HG03442 (cell line): ENCODE results near the gene SLC38A6.
A peak's percentile ranks its signal among the peaks of the same experiment; 100 is the strongest.

Source experiments
- ATAC-seq: cut with Tn5 transposase; IDR thresholded peaks from one replicate; pipeline ENCODE4 v1.9.1; 2021; ENCODE audit warnings: mild to moderate bottlenecking, moderate library complexity; ENCODE audit not compliant: unreplicated experiment

SLC38A6 gene

DNA sequence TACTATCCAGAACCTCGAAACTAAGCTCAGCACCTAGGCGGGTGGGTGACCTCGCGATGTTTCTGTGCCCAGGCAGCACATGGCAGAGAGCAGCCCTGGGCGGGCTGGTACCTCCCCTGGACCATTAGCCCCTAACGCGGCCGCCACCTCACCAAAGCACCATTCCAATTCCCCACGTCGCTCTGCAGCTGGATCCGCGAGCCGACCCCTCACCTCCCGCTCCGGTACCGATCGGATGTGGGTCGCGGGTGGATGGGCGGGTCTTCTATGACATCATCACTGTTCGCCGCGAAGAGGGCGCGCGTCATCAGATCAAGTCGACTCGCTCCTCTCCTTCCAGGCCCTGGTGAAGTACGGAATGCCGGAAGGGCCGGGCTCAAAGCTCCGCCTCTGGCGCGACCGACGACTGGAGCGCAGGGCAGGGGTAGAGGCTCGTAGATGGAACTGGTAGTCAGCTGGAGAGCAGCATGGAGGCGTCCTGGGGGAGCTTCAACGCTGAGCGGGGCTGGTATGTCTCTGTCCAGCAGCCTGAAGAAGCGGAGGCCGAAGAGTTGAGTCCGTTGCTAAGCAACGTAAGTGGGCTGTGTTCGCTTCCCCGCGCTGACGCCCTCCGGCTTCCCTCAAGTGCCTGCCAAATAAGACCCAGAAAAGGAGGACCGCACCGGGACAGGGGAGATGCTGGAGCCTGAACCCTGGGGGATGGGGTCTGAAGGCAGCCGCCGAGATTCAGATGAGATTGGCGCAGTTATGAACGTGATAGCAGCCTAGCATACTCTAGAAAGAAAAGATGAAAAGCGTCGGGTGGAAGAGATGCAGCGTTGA is at the start of gene SLC38A6, which contains the start of gene TRMT5:
Gene SLC38A6, plus strand, starts transcription at position 435 of the 822 bp plus-strand sequence. Its CDS starts 33 bp downstream, at position 468.
Gene TRMT5, minus strand, starts transcription at position 269 of the 822 bp plus-strand sequence. Its CDS starts 106 bp downstream, at position 163.
- ATAC-seq, result peak; percentile 82

DNA sequence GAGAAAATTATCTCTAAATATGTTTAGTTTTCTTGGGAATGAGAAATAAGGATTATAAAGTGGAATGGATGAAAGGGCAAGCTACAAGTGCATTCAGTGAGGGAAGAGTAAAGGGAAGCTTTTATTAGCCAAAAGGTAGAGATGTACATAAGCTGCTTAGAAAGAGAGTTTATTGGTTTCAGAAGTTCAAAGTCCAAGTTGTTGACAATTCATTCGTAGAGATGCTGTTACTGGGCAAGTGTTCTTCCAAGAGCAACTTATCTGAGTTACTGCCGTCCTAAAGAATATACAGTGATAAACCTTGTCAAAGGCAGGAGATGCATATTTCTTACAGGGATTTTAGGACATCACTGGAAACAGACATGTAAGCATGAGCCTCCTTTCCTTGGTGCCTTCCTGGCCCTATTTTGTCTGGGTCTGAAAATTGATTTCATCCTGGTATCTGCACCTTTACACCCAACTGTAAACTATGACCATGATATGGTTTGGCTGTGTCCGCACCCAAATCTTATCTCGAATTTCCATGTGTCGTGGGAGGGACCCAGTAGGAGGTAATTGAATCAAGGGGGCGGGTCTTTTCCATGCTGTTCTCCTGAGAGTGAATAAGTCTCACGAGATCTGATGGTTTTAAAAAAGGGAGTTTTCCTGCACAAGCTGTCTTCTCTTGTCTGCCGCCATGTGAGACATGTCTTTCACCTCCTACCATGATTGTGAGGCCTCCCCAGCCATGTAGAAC is 47.0 kb upstream of the SLC38A6 start:
- no peak for ATAC-seq

DNA sequence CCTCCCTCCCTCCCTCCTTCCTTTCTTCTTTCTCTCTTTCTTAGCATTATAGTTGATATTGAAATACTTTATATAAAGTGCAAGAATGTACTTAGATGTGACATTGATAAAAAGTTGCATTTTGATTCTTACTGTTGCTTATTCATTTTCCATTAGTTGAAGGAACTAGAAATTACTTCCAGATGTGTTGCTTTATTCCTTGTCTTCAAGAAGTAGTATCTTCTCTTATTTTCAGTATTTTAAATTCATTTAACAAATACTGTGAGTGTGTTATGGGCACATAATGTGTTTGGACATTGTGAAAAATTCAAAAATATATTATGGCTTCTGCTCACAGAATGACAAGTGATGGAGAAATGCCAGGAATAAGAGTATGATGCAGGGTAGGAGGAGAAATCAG is 45.7 kb upstream of the SLC38A6 start:
- ATAC-seq, result no peak

DNA sequence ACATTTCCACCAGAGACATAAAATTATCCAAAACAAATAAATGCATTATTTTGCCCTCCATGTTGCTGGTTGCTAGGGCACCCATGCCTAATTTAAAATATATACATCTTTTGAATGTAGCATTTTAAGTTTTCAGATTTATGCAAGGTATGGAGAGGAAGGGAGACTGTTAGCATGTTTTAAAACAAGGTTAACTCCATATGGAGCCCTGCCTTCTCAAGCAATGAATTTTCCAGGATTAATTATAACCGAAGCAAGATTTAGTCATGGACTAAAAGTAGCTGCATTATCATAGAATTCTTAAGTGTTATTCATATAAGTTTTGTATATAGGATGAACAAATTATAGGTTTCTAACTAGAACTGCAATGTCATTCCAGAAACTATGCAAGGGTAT is 37.4 kb upstream of the SLC38A6 start:
- no peak for ATAC-seq

DNA sequence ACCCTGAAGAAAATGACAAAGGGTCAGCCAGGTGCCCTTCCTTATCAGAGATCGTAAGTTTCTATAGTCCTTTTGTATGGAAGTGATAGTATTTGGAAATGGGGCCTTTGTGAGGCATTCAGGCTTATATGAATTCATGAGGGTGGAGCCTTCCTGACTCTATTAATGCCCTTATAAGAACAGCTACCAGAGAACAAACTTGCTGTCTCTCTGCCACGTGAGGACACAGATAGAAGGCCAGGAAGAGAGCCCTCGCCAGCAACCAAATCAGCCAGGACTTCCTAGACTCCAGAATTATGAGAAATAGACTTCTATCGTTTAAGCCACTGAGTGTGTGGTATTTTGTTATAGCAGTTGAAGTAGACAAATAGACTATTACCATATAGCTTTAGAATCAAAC is 36.8 kb upstream of the SLC38A6 start:
- ATAC-seq, result no peak

DNA sequence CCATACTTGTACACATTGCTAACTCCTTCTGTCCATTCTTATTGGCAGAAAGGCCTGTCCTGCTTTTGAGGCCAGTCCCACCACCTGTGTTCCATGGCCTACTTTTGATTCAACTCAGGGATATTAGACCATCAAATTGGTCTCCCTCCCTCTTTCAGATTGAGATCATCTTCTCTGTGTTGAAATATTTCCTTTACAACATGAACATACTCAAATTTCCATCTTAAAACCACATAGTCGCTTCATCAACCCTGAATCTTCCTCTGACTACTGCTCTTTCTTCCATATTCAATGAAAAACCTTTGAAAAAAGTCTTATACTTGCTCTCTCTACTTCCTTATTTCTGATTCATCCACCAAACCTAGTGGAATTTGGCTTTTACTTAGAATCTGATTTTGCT is 35.1 kb upstream of the SLC38A6 start:
- no peak for ATAC-seq

DNA sequence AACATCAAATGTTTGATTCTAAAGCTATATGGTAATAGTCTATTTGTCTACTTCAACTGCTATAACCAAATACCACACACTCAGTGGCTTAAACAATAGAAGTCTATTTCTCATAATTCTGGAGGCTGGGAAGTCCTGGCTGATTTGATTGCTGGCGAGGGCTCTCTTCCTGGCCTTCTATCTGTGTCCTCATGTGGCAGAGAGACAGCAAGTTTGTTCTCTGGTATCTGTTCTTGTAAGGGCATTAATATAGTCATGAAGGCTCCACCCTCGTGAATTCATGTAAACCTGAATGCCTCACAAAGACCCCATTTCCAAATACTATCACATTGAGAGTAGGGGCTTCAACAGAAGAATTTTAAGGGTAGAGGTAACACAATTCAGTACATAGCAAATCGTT is 34.3 kb upstream of the SLC38A6 start:
- no peak for ATAC-seq

DNA sequence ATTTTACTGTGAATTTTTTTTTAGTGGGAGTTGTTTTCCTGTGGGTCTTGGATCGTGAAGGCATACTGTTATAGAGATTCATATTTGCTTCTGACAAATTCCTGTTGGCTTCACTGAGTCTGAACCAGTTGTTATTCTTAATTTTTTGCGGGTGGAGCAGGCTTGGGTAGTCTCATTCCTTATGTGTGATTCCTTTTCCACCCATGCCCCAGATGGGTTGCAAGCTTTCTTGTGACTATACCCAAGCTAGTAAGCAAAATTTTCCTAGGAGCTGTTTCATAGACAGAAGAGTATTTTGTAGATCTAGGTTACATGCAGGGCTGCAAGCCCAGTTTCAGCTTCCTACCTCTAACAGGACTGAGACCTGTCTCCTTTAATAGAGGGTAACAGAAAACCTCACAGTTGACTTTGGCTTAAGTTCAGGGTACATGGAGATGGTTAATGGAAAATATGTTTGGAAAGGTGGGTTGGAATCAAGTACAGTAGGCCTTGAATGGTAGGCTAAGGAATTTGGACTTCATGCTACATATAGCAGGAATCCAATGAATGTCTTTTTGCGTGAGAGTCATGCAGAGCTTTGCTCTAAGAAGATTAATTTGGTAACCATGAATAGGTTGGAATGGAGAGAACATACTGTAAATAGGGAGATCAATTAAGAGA is 29.1 kb upstream of the SLC38A6 start:
- ATAC-seq, result no peak

DNA sequence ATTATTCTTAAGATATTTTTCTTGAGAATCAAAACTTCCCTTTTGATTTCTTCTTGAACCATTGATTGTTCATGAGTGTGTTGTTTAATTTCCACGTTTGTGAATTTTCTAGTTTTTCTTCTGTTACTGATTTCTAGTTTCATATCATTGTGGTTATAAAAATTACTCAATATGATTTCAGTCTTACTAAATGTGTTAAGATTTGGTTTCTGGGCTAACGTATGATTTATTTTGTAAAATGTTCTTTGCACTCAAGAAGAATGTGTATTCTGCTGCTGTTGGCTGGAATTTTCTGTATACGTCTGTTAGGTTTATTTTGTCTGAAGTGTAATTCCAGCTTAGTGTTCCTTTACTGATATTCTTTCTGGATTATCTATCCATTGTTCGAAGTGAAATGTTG is 24.8 kb upstream of the SLC38A6 start:
- ATAC-seq, result no peak

DNA sequence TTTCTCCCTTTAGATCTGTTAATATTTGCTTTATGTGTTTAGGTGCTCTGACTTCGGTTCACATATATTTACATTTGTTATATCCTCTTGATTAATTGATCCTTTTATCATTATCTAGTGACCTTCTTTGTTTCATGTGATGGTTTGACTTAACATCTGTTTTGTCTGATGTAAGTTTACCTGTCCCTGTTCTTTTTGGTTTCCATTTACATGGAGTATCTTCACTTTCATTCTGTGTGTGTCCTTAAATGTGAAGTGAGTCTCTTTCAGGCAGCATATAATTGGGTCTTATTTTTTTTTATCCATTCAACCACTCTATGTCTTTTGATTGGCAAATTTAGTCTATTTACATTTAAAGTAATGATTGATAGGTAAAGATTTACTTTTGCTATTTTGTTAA is 24.4 kb upstream of the SLC38A6 start:
- ATAC-seq, result no peak

DNA sequence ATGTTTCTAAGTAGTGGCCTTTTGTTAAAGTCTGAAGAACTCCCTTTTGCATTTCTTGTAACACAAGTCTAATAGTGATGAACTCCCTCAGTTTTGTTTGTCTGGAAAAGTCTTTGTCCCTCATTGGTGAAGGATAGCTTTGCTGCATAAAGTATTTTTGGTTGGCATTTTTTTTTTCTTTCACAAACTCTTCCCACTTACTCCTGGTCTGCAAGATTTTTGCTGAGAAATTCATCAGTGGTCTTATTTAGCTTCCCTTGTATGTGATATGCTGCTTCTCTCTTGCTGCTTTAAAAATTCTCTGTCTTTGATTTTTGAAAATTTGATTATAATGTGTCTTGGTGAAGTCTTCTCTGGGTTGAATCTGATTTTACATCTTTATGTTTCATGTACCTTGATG is 22.9 kb upstream of the SLC38A6 start:
- no peak for ATAC-seq

DNA sequence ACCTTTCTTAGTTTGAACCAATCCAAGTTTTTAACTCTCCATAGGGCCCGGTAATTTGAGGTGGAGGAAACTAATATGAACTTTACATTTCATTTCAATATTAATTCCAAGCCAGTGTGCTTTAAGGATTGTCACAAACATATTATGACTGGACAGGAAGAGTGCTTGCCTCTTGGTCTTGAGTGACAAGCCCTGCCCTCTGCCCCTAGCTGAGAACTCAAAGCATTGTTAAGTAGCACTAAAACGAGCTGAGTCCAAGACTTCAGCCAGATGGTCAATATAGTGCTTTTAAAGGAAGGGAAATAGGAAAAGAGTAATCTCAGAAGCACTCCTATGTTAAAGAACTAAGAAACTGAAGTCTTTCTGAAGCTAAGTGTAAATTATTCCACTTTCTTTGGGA is 17.3 kb upstream of the SLC38A6 start:
- no peak for ATAC-seq

DNA sequence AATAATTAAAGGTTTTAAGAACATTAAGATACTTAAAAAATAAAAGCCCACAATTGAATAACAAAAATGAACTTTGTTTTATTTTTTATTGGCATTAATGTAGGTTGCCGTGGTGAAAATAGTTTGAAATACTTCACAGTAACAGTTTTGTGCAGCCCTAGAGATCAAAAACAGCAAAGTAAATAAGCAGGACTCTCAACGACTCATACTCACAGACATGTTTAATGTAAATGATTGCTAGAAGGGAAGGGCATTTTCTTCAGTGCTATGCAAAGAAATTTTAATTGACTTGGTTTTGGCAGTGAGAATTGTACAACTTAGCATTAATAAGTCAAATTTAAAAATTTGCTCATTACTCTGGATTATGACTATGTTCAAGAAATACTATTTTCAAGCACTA is 16.1 kb upstream of the SLC38A6 start:
- no peak for ATAC-seq

DNA sequence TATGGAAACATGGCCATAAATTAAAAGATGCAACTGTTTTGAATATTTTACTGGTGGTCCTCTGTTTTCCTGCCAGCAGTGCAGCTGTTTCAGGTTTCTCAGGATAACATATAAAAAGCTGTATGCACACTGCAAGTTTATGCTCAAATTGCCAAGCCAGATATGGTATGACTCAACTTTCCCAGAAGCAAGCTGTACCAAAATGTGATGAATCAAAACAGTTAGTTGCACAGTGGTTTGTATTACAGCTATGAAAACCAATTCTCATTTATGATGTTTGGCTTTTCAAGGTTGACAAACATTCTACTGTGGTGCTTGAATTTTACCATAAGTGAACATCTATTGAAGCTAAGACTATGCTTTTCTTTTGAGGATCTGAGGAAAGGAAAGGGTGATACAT is 15.6 kb upstream of the SLC38A6 start:
- no peak for ATAC-seq

DNA sequence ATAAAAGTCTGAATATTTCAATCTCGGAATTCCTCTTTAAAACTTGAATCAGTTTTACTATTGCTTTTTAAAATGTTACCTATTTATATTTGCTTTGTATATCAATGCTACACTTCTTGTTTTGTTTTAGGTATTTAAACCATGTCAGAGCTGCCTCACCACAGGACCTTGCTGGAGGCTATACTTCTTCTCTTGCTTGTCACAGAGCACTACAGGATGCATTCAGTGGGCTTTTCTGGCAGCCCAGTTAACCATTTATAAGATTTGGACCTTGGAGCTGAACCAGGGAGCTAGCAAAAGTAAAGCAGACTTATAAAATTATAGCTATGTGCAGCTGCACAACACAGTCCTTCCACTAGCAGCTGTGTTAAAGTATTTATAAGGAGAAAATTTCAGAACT is 12.9 kb upstream of the SLC38A6 start:
- no peak for ATAC-seq

DNA sequence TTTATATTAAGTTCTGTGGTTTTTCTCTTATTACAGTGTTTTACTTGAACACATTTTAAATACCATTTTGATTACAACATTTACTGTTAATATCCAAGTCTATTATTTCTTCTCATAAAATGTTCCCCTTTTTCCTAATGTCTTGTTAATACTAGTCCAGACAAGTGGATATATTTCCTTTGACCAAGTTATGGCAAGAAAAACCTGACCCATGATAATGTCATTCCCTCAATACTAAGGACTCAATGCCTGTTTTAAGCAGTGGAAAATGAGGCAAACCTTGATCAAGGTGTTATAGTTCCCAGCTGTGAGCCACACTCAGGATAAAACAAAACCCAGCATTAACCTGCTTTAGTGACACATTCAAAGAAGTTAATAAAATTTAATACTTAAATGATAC is 12.4 kb upstream of the SLC38A6 start:
- ATAC-seq, result no peak

DNA sequence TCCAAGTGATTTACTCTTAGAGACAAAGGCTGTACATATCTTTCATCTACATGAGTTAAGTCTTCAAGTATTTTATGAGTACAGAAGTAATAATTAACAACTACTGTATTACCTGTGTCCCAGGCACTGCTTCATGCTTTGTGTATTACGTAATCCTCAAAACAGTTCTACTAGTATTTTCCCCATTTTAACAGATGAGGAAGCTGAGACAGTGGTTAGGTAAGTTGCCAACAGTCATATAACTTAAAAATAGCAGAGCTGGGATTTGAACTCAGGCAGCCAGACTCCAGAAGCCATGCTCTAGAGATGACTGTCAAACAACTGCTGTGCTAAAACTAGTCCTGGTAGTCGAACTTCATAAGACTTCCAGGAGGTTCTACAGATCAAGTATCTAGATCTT is 10.9 kb upstream of the SLC38A6 start:
- no peak for ATAC-seq

DNA sequence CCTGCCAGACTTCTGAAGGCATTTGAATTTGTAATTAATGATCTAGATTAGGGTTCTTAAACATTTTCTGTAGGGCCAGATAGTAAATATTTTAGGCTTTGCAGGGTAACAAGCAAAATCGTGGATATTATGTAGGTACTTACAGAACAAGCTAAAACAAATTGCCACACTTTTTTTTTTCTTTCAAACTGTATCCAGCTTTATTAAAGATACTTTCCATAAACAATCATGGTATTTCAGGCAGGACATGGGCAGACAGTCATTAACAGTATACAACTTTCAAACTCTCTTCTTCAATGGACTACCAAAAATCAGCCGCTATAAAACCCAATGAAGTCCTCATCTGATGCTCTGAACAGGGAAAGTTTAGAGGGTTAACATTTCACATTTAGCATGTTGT is 9.8 kb upstream of the SLC38A6 start:
- no peak for ATAC-seq

DNA sequence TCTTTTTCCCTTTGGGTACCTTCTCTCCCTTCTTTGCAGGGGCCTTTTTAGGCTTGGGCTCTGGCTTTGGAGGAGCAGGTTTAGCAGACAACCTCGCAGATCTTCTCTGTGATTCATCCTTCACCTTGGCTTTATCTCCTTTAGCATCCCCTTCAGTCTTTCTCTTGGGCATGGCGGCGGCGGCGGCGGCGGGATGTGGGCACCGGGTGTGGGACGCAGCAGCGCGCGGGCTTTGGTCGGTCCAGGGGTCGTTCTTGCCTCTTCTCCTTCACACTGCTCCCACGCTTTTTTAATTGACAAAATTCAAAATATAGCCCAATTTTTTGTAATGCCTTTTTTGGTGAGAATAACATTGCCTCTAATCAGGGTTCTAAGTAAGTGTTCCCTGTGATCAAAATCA is 8.8 kb upstream of the SLC38A6 start:
- no peak for ATAC-seq

DNA sequence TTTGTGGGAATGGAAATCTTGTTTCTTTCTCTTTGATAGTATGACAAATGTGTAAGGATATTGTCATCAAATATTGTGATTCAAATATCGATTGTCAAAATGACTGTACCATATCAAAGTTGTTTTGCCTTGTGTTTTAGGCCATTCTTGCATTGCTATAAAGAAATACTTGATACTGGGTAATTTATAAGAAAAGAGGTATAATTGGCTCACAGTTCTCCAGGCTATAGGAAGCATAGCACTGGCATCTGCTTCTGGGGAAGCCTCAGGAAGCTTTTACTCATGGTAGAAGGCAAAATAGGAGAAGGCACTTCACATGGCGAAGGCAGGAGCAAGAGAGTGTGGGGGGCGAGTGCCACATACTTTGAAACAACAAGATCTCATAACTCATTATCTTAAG is 8.0 kb upstream of the SLC38A6 start:
- no peak for ATAC-seq

DNA sequence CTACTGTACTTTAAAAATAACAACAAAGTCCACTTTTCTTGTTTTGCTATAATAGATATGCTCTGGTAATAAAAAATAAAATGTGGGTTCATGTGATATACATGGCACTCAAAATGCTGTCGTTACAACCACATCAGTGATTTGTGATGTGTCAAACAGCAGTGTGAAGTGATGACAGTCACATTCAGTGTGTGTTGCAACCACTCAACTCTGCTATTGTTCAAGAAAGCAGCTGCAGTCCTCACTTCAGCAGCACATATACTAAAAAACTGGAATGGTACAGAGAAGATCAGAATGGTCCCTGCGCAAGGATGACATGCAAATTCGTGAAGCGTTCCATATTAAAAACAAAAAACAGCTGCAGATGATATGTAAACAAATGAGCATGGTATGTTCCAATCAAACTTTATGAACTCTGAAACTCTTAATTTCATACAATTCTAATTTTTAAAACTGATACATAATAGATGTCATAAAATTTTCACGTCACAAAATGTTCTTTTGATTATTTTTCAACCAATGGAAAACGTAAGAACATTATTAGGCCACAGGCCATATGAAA is 6.9 kb upstream of the SLC38A6 start:
- ATAC-seq, result no peak
